HepG2 (cell line): ENCODE measurements around the gene TEX14. TPM values are rescaled to one million over a fixed set of nuclear protein-coding genes. Genes with fewer than 3 reads are reported as not detected.

Experiments used
- CSRNP2 ChIP-seq: sonication (generic); formaldehyde crosslinking; conservative IDR thresholded peaks from 2 replicates; pipeline ENCODE4 v1.8.0; 2022; ENCODE audit warnings: low read depth, missing genetic modification reagents
- EZH2 ChIP-seq: conservative IDR thresholded peaks from 2 replicates; pipeline ENCODE4 v1.6.1; 2012; ENCODE audit warnings: mild to moderate bottlenecking, low read depth, low read length, moderate library complexity
- FOSL1 ChIP-seq: sonication (generic); formaldehyde crosslinking; IDR thresholded peaks from 2 replicates; pipeline ENCODE4 v1.9.0; 2021; ENCODE audit warnings: missing genetic modification reagents, borderline replicate concordance
- HOXD1 ChIP-seq: sonication (generic); formaldehyde crosslinking; IDR thresholded peaks from 2 replicates; pipeline ENCODE4 v1.5.0; 2020; ENCODE audit warnings: missing genetic modification reagents
- KIAA2018 ChIP-seq: sonication (generic); formaldehyde crosslinking; IDR thresholded peaks from 2 replicates; pipeline ENCODE4 v1.5.0; 2020; ENCODE audit warnings: mild to moderate bottlenecking, missing genetic modification reagents, borderline replicate concordance
- PCBP2 ChIP-seq: fragments of 200-400 bp; formaldehyde crosslinking; optimal IDR thresholded peaks from 2 replicates; pipeline ENCODE3; 2018; ENCODE audit warnings: low read length, low read depth; ENCODE audit not compliant: poor library complexity, severe bottlenecking
- SPEN ChIP-seq: sonication (generic); formaldehyde crosslinking; IDR thresholded peaks from 2 replicates; pipeline ENCODE4 v1.5.1; 2020; ENCODE audit warnings: low read depth, mild to moderate bottlenecking, missing genetic modification reagents
- TFE3 ChIP-seq: IDR thresholded peaks from 2 replicates; pipeline ENCODE4 v1.6.1; 2016
- TMF1 ChIP-seq: sonication (generic); formaldehyde crosslinking; IDR thresholded peaks from 2 replicates; pipeline ENCODE4 v1.8.1; 2022; ENCODE audit warnings: low read depth, missing genetic modification reagents
- ZHX1 ChIP-seq: sonication (generic); formaldehyde crosslinking; IDR thresholded peaks from 2 replicates; pipeline ENCODE4 v1.8.1; 2022; ENCODE audit warnings: low read depth, mild to moderate bottlenecking, missing genetic modification reagents
- ZNF44 ChIP-seq: sonication (generic); formaldehyde crosslinking; IDR thresholded peaks from 2 replicates; pipeline ENCODE4 v1.5.1; 2020; ENCODE audit warnings: mild to moderate bottlenecking, missing genetic modification reagents
- ZNF615 ChIP-seq: sonication (generic); formaldehyde crosslinking; IDR thresholded peaks from 2 replicates; pipeline ENCODE4 v1.5.0; 2020; ENCODE audit warnings: mild to moderate bottlenecking, missing genetic modification reagents, borderline replicate concordance
- ZNF781 ChIP-seq: sonication (generic); formaldehyde crosslinking; IDR thresholded peaks from 2 replicates; pipeline ENCODE4 v1.5.1; 2020; ENCODE audit warnings: borderline replicate concordance, mild to moderate bottlenecking, missing genetic modification reagents; ENCODE audit errors: not compliant biosample characterization
- ZSCAN12 ChIP-seq: sonication (generic); formaldehyde crosslinking; IDR thresholded peaks from 2 replicates; pipeline ENCODE4 v1.9.0; 2021; ENCODE audit warnings: mild to moderate bottlenecking, missing genetic modification reagents
- polyA plus RNA-seq, 8 experiments: library from polyadenylated mRNA; depleted of rRNA in 3 of 8; stranded (reverse) in 7 of 8; unstranded in 1 of 8; fragments of >200 nt; fragmentation: Illumina TruSeq in 4 of 8; extraction: Trizol in 4 of 8; gene quantifications; 2 replicates each; pipeline versions ENCODE4 v1.2.1 to v1.2.3, GENCODE V29; 2011 to 2016; ENCODE audit warnings: low read depth in 4 of 8, missing spikeins in 1 of 8, mixed read lengths in 1 of 8; ENCODE audit not compliant: insufficient read depth in 1 of 8
- total RNA-seq, 5 experiments: library from RNA; depleted of rRNA; stranded (reverse); fragments of >200 nt; fragmentation: Illumina TruSeq; extraction: Trizol; gene quantifications; 2 replicates each; pipeline ENCODE4 v1.2.3, GENCODE V29; 2016; ENCODE audit warnings: low read depth in 1 of 5

TEX14 gene
- total and polyA plus RNA-seq, 2 of the 13 experiments (the other 11 are each of a cell fraction or from before 2014, with no cell fraction given): 0.04 to 0.07 TPM

- TF ChIP-seq TFE3 (CRISPR knock-in tag) (no peak), ZSCAN12 (no peak), ZHX1 (CRISPR knock-in tag) (no peak), ZNF781 (CRISPR knock-in tag) (no peak), KIAA2018 (CRISPR knock-in tag) (no peak), PCBP2 (no peak), HOXD1 (CRISPR knock-in tag) (no peak), FOSL1 (CRISPR knock-in tag) (no peak), SPEN (no peak), ZNF615 (0 out of 2 replicates have a peak, but pooled peaks have one; percentile 22), ZNF44 (no peak), CSRNP2 (CRISPR knock-in tag) (no peak), EZH2 (no peak), TMF1 (CRISPR knock-in tag) (no peak)
Observed at GRCh38 chr17:58679263-58680037, 12.4 kb downstream of the TEX14 start (continued).
